ENCODE data around the gene LAMB3. TPM values are rescaled to one million over a fixed set of nuclear protein-coding genes. Genes with fewer than 3 reads are reported as not detected.

Gene LAMB3
- total RNA-seq, 1 donor from 2014 or later: 2.6 TPM

GRCh38 chr1:209585197-209585596, 67.0 kb downstream of the LAMB3 start:
- DNase-seq (ENCODE audit: extremely low spot score, unreplicated experiment): no peak
- no peaks in the 10 kb centered on the region for H3K9me3 Mint-ChIP-seq (ENCODE audit: unreplicated experiment)
- no peaks in the 10 kb centered on the region for H3K4me1 Mint-ChIP-seq (ENCODE audit: unreplicated experiment)
- H3K36me3 Mint-ChIP-seq (ENCODE audit: unreplicated experiment): no peaks in the 10 kb centered on the region
- H3K4me3 Mint-ChIP-seq (ENCODE audit: unreplicated experiment): no peak overlapping the region
- H3K27me3 Mint-ChIP-seq (ENCODE audit: unreplicated experiment): peaks cover 11% of the 10 kb centered on the region
- no peak overlapping the region for H3K27ac Mint-ChIP-seq (ENCODE audit: unreplicated experiment)
- TF ChIP-seq CTCF (IDR thresholded peaks at IDR 0.05): no peak

GRCh38 chr1:209584231-209584672, 68.0 kb downstream of the LAMB3 start:
- no peak for TF ChIP-seq CTCF (IDR thresholded peaks at IDR 0.05)
- no peaks in the 10 kb centered on the region for H3K36me3 Mint-ChIP-seq (ENCODE audit: unreplicated experiment)
- no peaks in the 10 kb centered on the region for H3K4me1 Mint-ChIP-seq (ENCODE audit: unreplicated experiment)
- H3K9me3 Mint-ChIP-seq (ENCODE audit: unreplicated experiment): no peaks in the 10 kb centered on the region
- H3K27ac Mint-ChIP-seq (ENCODE audit: unreplicated experiment): no peak overlapping the region
- DNase-seq (ENCODE audit: extremely low spot score, unreplicated experiment): no peak
- peaks cover 11% of the 10 kb centered on the region for H3K27me3 Mint-ChIP-seq (ENCODE audit: unreplicated experiment)
- no peak overlapping the region for H3K4me3 Mint-ChIP-seq (ENCODE audit: unreplicated experiment)

GRCh38 chr1:209583408-209583807, 68.8 kb downstream of the LAMB3 start, which contains the start of gene CAMK1G:
Gene CAMK1G, plus strand, starts transcription at chr1:209583714. Its CDS starts 11,270 bp downstream, at chr1:209594984.
- no peak within 1 kb of the TSS for H3K4me3 Mint-ChIP-seq (ENCODE audit: unreplicated experiment)
- no peaks in the 10 kb centered on the region for H3K36me3 Mint-ChIP-seq (ENCODE audit: unreplicated experiment)
- no peaks in the 10 kb centered on the region for H3K9me3 Mint-ChIP-seq (ENCODE audit: unreplicated experiment)
- H3K27me3 Mint-ChIP-seq (ENCODE audit: unreplicated experiment): peaks cover 11% of the 10 kb centered on the region
- H3K4me1 Mint-ChIP-seq (ENCODE audit: unreplicated experiment): no peaks in the 10 kb centered on the region
- TF ChIP-seq CTCF (IDR thresholded peaks at IDR 0.05): no peak
- no peak within 1 kb of the TSS for H3K27ac Mint-ChIP-seq (ENCODE audit: unreplicated experiment)
- DNase-seq (ENCODE audit: extremely low spot score, unreplicated experiment): no peak

- H3K36me3 Mint-ChIP-seq (ENCODE audit: unreplicated experiment): no peaks in the 10 kb centered on the region
- no peak for DNase-seq (ENCODE audit: extremely low spot score, unreplicated experiment)
These were observed 71.6 kb downstream of the LAMB3 start for GRCh38 chr1:209580577-209580976.

GRCh38 chr1:209577346-209577745, 74.9 kb downstream of the LAMB3 start:
- Mint-ChIP-seq H3K27ac (ENCODE audit: unreplicated experiment) (no peak overlapping the region), H3K36me3 (ENCODE audit: unreplicated experiment) (no peaks in the 10 kb centered on the region)
- no peak for TF ChIP-seq CTCF (IDR thresholded peaks at IDR 0.05)

More at GRCh38 chr1:209580577-209580976, 71.6 kb downstream of the LAMB3 start:
- Mint-ChIP-seq H3K27me3 (ENCODE audit: unreplicated experiment) (peaks cover 13% of the 10 kb centered on the region), H3K9me3 (ENCODE audit: unreplicated experiment) (no peaks in the 10 kb centered on the region), H3K27ac (ENCODE audit: unreplicated experiment) (no peak overlapping the region), H3K4me1 (ENCODE audit: unreplicated experiment) (peaks cover 2% of the 10 kb centered on the region), H3K4me3 (ENCODE audit: unreplicated experiment) (no peak overlapping the region)
- no peak for TF ChIP-seq CTCF (IDR thresholded peaks at IDR 0.05)

More at GRCh38 chr1:209577346-209577745, 74.9 kb downstream of the LAMB3 start:
- no peaks in the 10 kb centered on the region for H3K9me3 Mint-ChIP-seq (ENCODE audit: unreplicated experiment)
- H3K27me3 Mint-ChIP-seq (ENCODE audit: unreplicated experiment): peaks cover 33% of the 10 kb centered on the region
- H3K4me3 Mint-ChIP-seq (ENCODE audit: unreplicated experiment): no peak overlapping the region
- peaks cover 2% of the 10 kb centered on the region for H3K4me1 Mint-ChIP-seq (ENCODE audit: unreplicated experiment)
- DNase-seq (ENCODE audit: extremely low spot score, unreplicated experiment): no peak
